Neuronal stem cell (in vitro differentiated cells): Measurements from ENCODE around the gene PRXL2B.

Source experiments
- DNase-seq: peaks from one replicate; pipeline ENCODE4 v3.0.0-alpha.2; 2013; ENCODE audit warnings: low spot score
- H2AFZ ChIP-seq: one replicate; pipeline ENCODE4 v1.6.1; 2013; ENCODE audit warnings: mild to moderate bottlenecking, low read length, inconsistent platforms
- H2AK5ac ChIP-seq: 2 replicates; pipeline ENCODE4 v1.6.1; 2013; ENCODE audit warnings: low read depth, mild to moderate bottlenecking, inconsistent platforms, low read length, moderate library complexity, mixed read lengths
- H2BK120ac ChIP-seq: 2 replicates; pipeline ENCODE4 v1.6.1; 2013; ENCODE audit warnings: low read depth, mild to moderate bottlenecking, inconsistent platforms, low read length, moderate library complexity, mixed read lengths
- H2BK12ac ChIP-seq: one replicate; pipeline ENCODE4 v1.6.1; 2013; ENCODE audit warnings: low read length, inconsistent platforms
- H2BK15ac ChIP-seq: 2 replicates; pipeline ENCODE4 v1.6.1; 2013; ENCODE audit warnings: mild to moderate bottlenecking, low read length, inconsistent platforms, mixed read lengths
- H2BK5ac ChIP-seq: one replicate; pipeline ENCODE4 v1.6.1; 2013; ENCODE audit warnings: inconsistent platforms, mild to moderate bottlenecking, low read length, moderate library complexity
- H3K14ac ChIP-seq: one replicate; pipeline ENCODE4 v1.6.1; 2013; ENCODE audit warnings: low read length, inconsistent platforms
- H3K18ac ChIP-seq: 2 replicates; pipeline ENCODE4 v1.6.1; 2013; ENCODE audit warnings: low read length, inconsistent platforms
- H3K23ac ChIP-seq: 2 replicates; pipeline ENCODE4 v1.6.1; 2013; ENCODE audit warnings: low read depth, mild to moderate bottlenecking, mixed read lengths, low read length, inconsistent platforms; ENCODE audit not compliant: poor library complexity
- H3K27ac ChIP-seq: replicated peaks from 3 replicates; pipeline ENCODE4 v1.5.1; 2013; ENCODE audit warnings: low read length, inconsistent platforms
- H3K27me3 ChIP-seq, 3 experiments: 2 replicates each; pipeline ENCODE4 v1.6.1; 2013; ENCODE audit warnings: low read length in 3 of 3, mild to moderate bottlenecking in 2 of 3, inconsistent platforms in 1 of 3, low read depth in 1 of 3, mixed read lengths in 1 of 3, moderate library complexity in 1 of 3; ENCODE audit not compliant: control insufficient read depth in 3 of 3, insufficient read depth in 3 of 3
- H3K36me3 ChIP-seq, 2 donors: replicated peaks in 1 of 2; 2 replicates each; pipeline ENCODE4 v1.6.1; 2013; ENCODE audit warnings: low read length in 2 of 2; ENCODE audit not compliant: control insufficient read depth in 2 of 2, insufficient read depth in 2 of 2
- H3K4ac ChIP-seq: 2 replicates; pipeline ENCODE4 v1.6.1; 2013; ENCODE audit warnings: inconsistent platforms, mild to moderate bottlenecking, low read length, moderate library complexity
- H3K4me1 ChIP-seq, 2 donors: 1 replicate in 1 of 2; 2 replicates in 1 of 2; pipeline ENCODE4 v1.6.1; 2013; ENCODE audit warnings: low read length in 2 of 2, low read depth in 1 of 2; ENCODE audit not compliant: control insufficient read depth in 2 of 2, insufficient read depth in 1 of 2
- H3K4me2 ChIP-seq: one replicate; pipeline ENCODE4 v1.6.1; 2013; ENCODE audit warnings: mild to moderate bottlenecking, low read length, inconsistent platforms; ENCODE audit not compliant: insufficient read depth, poor library complexity, severe bottlenecking
- H3K4me3 ChIP-seq, 2 donors: 2 replicates each; pipeline ENCODE4 v1.5.1; 2013; ENCODE audit warnings: low read length in 2 of 2, mild to moderate bottlenecking in 2 of 2, inconsistent platforms in 1 of 2, moderate library complexity in 1 of 2
- H3K79me1 ChIP-seq: one replicate; pipeline ENCODE4 v1.6.1; 2013; ENCODE audit warnings: low read depth, mild to moderate bottlenecking, inconsistent platforms, low read length, moderate library complexity
- H3K9ac ChIP-seq: one replicate; pipeline ENCODE4 v1.6.1; 2013; ENCODE audit warnings: mild to moderate bottlenecking, low read depth, low read length, inconsistent platforms; ENCODE audit not compliant: poor library complexity
- H3K9me3 ChIP-seq, 2 donors: replicated peaks in 1 of 2; 2 replicates each; pipeline versions ENCODE3 to v1.6.1; 2013; ENCODE audit warnings: low read length in 2 of 2, mild to moderate bottlenecking in 2 of 2, inconsistent platforms in 1 of 2, low read depth in 1 of 2, mixed read lengths in 1 of 2, moderate library complexity in 1 of 2; ENCODE audit not compliant: control insufficient read depth in 2 of 2, insufficient read depth in 1 of 2
- H4K8ac ChIP-seq: one replicate; pipeline ENCODE4 v1.6.1; 2013; ENCODE audit warnings: low read depth, mild to moderate bottlenecking, inconsistent platforms, low read length, moderate library complexity
- H4K91ac ChIP-seq: one replicate; pipeline ENCODE4 v1.6.1; 2013; ENCODE audit warnings: low read length, low read depth, mild to moderate bottlenecking, inconsistent platforms; ENCODE audit not compliant: poor library complexity
- WGBS, 2 donors: extraction: QIAGEN DNeasy Blood & Tissue Kit; methylation state at CpG; one replicate each; pipeline ENCODE4 v1.1.7; 2013; ENCODE audit warnings: missing lambda C conversion rate in 2 of 2, mixed read lengths in 1 of 2; ENCODE audit not compliant: insufficient read length in 2 of 2, insufficient replicate concordance in 1 of 2; ENCODE audit errors: extremely low coverage in 2 of 2; 5-methylcytosine and 5-hydroxymethylcytosine counted together

The PRXL2B gene

GRCh38 chr1:2588661-2589430 is 2.3 kb downstream of the PRXL2B start:
- Histone ChIP-seq H3K23ac (peak overlapping the region; percentile 91), H3K4me1 (peaks cover 6 to 7% of the 10 kb centered on the region in 2 donors), H2BK120ac (no peak overlapping the region), H3K36me3 (peaks cover 7 to 9% of the 10 kb centered on the region in 2 donors), H3K4me2 (no peak overlapping the region), H3K14ac (no peak overlapping the region), H2BK5ac (no peak overlapping the region), H2BK15ac (no peak overlapping the region), H2BK12ac (no peak overlapping the region), H3K27ac (no peak overlapping the region), H3K4ac (no peak overlapping the region), H3K27me3 (peaks cover 0 to 2% (median 0%) of the 10 kb centered on the region in 3 experiments), H3K79me1 (peaks cover 12% of the 10 kb centered on the region), H3K18ac (peak overlapping the region; percentile 38), H2AFZ (no peak overlapping the region), H3K9ac (no peak overlapping the region), H4K91ac (no peak overlapping the region), H3K9me3 (peaks cover 0 to 16% of the 10 kb centered on the region in 2 donors), H4K8ac (no peak overlapping the region), H2AK5ac (no peak overlapping the region), H3K4me3 (peak overlapping the region in 1 of 2 donors; percentile 16)
- no peak for DNase-seq
- WGBS, 2 donors = no CpG with 5 or more reads among the region's 23 CpGs

- Histone ChIP-seq H3K36me3 (peaks cover 7 to 9% of the 10 kb centered on the region in 2 donors), H4K8ac (no peak overlapping the region), H2BK5ac (peak overlapping the region; percentile 53), H3K27me3 (peaks cover 0 to 5% (median 0%) of the 10 kb centered on the region in 3 experiments), H3K9me3 (peaks cover 0 to 14% of the 10 kb centered on the region in 2 donors), H3K4me2 (no peak overlapping the region), H2AFZ (no peak overlapping the region), H3K23ac (peak overlapping the region; percentile 80), H2BK15ac (no peak overlapping the region), H3K18ac (peak overlapping the region; percentile 38), H3K4me3 (no peak overlapping the region), H4K91ac (no peak overlapping the region), H2BK12ac (no peak overlapping the region), H3K27ac (no peak overlapping the region), H2AK5ac (no peak overlapping the region), H3K9ac (no peak overlapping the region), H3K14ac (no peak overlapping the region), H3K4ac (no peak overlapping the region), H3K79me1 (peaks cover 12% of the 10 kb centered on the region), H3K4me1 (peaks cover 6 to 7% of the 10 kb centered on the region in 2 donors), H2BK120ac (no peak overlapping the region)
- no peak for DNase-seq
- no CpG with 5 or more reads among the region's 25 CpGs for WGBS, 2 donors
Observed at GRCh38 chr1:2589431-2590232, 3.1 kb downstream of the PRXL2B start.

GRCh38 chr1:2590233-2591141 is 3.9 kb downstream of the PRXL2B start:
- peaks cover 4 to 5% of the 10 kb centered on the region in 2 donors for H3K4me1 ChIP-seq
- no peak overlapping the region for H3K18ac ChIP-seq
- H4K91ac ChIP-seq = no peak overlapping the region
- H3K79me1 ChIP-seq = peaks cover 12% of the 10 kb centered on the region
- H3K9me3 ChIP-seq = peaks cover 0 to 14% of the 10 kb centered on the region in 2 donors
- no peak for DNase-seq
- no peak overlapping the region for H3K4ac ChIP-seq
- H2BK15ac ChIP-seq = no peak overlapping the region
- H2BK12ac ChIP-seq = no peak overlapping the region
- WGBS, 2 donors = no CpG with 5 or more reads among the region's 31 CpGs
- H3K14ac ChIP-seq = no peak overlapping the region
- H4K8ac ChIP-seq = no peak overlapping the region
- H2AFZ ChIP-seq = no peak overlapping the region
- no peak overlapping the region for H3K9ac ChIP-seq
- H3K4me3 ChIP-seq = no peak overlapping the region
- peak overlapping the region; percentile 53 for H2BK5ac ChIP-seq
- H2AK5ac ChIP-seq = no peak overlapping the region
- peaks cover 7 to 9% of the 10 kb centered on the region in 2 donors for H3K36me3 ChIP-seq
- H3K23ac ChIP-seq = no peak overlapping the region
- peaks cover 0 to 5% (median 0%) of the 10 kb centered on the region in 3 experiments for H3K27me3 ChIP-seq
- H3K27ac ChIP-seq = no peak overlapping the region
- no peak overlapping the region for H2BK120ac ChIP-seq
- no peak overlapping the region for H3K4me2 ChIP-seq
